Stimulated activated naive CD8-positive, alpha-beta T cell treated with anti-CD3 and anti-CD28 coated beads, Interleukin-15, Interleukin-2, amounts not matched to agents 100 ng/mL and 50 ng/mL, for 24 hours (primary cell): Measurements from ENCODE around the gene PHF11.

Experiments
- H3K27ac Mint-ChIP-seq: one replicate; pipeline ENCODE4 v1.8.0; 2021; ENCODE audit warnings: mild to moderate bottlenecking, mixed read lengths
- H3K27me3 Mint-ChIP-seq: one replicate; pipeline ENCODE4 v1.8.0; 2021; ENCODE audit warnings: mixed read lengths
- H3K36me3 Mint-ChIP-seq: one replicate; pipeline ENCODE4 v1.8.0; 2021; ENCODE audit warnings: low read depth, mixed read lengths
- H3K4me1 Mint-ChIP-seq: one replicate; pipeline ENCODE4 v1.8.0; 2021; ENCODE audit warnings: low read depth, mixed read lengths
- H3K4me3 Mint-ChIP-seq: one replicate; pipeline ENCODE4 v1.8.0; 2021; ENCODE audit warnings: mild to moderate bottlenecking, mixed read lengths
- H3K9me3 Mint-ChIP-seq: one replicate; pipeline ENCODE4 v1.8.0; 2021; ENCODE audit warnings: mixed read lengths

PHF11 gene

DNA sequence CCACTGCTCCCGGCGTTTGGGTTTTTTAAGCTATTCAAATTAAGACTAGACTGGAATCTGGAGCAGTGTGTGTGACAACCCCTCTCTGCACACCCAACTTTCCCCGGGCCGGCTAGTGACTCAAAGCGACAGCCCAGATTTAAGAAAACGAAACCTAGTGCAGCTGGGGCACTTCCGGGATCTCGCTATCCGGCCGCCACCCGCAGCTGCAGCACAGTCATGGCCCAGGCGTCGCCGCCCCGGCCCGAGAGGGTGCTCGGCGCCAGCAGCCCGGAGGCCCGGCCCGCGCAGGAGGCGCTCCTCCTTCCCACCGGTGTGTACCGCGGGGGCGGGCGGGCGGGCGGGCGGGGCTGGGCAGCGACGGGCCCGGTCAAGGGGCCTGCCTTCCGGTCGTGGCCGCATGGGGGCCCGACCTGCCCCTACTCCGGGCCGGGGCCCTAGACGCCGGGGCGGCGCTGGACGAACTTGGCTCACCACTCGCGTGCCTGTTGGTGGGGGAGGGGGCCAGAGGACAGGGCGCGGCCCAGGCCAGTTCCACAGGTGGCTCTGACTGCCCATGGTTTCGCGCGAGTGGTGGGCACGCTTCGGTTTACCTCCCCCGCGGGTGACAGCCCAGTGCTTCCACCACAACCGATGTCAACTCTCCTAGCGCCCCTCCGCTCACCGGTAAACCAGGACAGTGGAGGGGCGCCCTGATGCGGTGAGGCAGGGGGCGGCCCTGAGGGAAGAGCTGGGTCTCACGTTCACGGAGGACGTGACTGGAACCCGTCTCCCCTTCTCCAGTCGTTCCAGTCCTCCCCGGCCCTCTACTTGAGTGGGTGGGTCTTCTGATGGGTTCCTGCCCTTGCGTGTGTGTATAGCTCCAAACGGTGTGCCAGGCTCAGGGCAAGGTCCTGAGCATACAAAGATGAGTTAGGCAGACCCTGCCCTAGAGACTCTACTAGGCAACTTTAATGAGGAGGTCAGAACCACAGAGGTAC is at the start of gene PHF11:
TSS of gene PHF11 (plus strand) at position 171 of the 980 bp plus-strand sequence. CDS start at position 220, 49 bp downstream.
- peak within 1 kb of the TSS; percentile 99 for H3K27ac Mint-ChIP-seq
- peaks cover 52% of the 10 kb centered on the region for H3K36me3 Mint-ChIP-seq
- no peaks in the 10 kb centered on the region for H3K9me3 Mint-ChIP-seq
- peak within 1 kb of the TSS; percentile 95 for H3K4me3 Mint-ChIP-seq
- no peaks in the 10 kb centered on the region for H3K27me3 Mint-ChIP-seq
- H3K4me1 Mint-ChIP-seq, result peaks cover 52% of the 10 kb centered on the region

GRCh38 chr13:49446473-49446872 is 49.3 kb upstream of the PHF11 start:
- H3K4me1 Mint-ChIP-seq, result peaks cover 76% of the 10 kb centered on the region
- peak overlapping the region; percentile 85 for H3K27ac Mint-ChIP-seq
- H3K9me3 Mint-ChIP-seq, result no peaks in the 10 kb centered on the region
- H3K27me3 Mint-ChIP-seq, result no peaks in the 10 kb centered on the region
- H3K36me3 Mint-ChIP-seq, result peaks cover 14% of the 10 kb centered on the region
- peak overlapping the region; percentile 92 for H3K4me3 Mint-ChIP-seq

GRCh38 chr13:49448753-49449152 is 47.0 kb upstream of the PHF11 start:
- no peak overlapping the region for H3K4me3 Mint-ChIP-seq
- H3K27me3 Mint-ChIP-seq, result no peaks in the 10 kb centered on the region
- no peak overlapping the region for H3K27ac Mint-ChIP-seq
- H3K4me1 Mint-ChIP-seq, result peaks cover 59% of the 10 kb centered on the region
- H3K36me3 Mint-ChIP-seq, result peaks cover 20% of the 10 kb centered on the region
- H3K9me3 Mint-ChIP-seq, result no peaks in the 10 kb centered on the region

DNA sequence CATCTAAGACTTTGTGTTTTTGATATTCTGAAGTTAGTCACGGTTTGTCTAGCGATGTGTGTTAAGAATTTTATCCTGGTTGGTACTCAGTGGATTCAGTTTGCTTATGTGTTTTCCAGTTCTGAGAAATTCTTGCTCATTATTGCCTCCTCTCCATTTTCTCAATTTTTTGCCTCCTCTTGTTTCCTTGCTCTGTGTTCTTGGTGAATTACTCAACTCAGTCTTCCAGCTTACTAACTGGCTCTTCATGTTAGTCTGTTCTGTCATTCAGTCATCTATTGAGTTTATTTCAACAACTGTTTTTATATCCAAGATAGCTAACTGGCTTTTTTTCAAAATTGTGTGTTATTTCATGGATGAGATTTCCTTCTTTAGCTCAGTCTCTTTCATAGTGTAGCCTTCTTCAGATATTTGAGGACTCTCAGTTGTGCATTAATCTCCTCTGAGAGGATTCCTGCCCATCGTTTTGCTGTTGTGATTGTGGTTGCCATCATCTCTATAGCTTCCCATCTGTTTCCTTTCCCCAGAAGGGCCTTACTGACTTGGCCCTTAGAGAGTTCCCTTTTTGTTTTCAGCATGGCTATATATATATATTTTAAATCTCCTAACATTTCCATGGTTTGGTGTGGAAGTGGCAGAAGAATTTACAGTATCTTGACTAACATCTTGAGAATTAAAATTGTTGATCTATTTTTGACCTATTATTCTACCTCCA is 45.5 kb upstream of the PHF11 start:
- no peaks in the 10 kb centered on the region for H3K9me3 Mint-ChIP-seq
- H3K4me3 Mint-ChIP-seq, result no peak overlapping the region
- no peak overlapping the region for H3K27ac Mint-ChIP-seq
- H3K4me1 Mint-ChIP-seq, result peaks cover 67% of the 10 kb centered on the region
- H3K36me3 Mint-ChIP-seq, result peaks cover 26% of the 10 kb centered on the region
- no peaks in the 10 kb centered on the region for H3K27me3 Mint-ChIP-seq

GRCh38 chr13:49452725-49453457 is 42.9 kb upstream of the PHF11 start:
- Mint-ChIP-seq H3K27ac (peak overlapping the region; percentile 61), H3K36me3 (peaks cover 31% of the 10 kb centered on the region), H3K4me3 (no peak overlapping the region), H3K9me3 (no peaks in the 10 kb centered on the region), H3K27me3 (no peaks in the 10 kb centered on the region), H3K4me1 (peaks cover 45% of the 10 kb centered on the region)

DNA sequence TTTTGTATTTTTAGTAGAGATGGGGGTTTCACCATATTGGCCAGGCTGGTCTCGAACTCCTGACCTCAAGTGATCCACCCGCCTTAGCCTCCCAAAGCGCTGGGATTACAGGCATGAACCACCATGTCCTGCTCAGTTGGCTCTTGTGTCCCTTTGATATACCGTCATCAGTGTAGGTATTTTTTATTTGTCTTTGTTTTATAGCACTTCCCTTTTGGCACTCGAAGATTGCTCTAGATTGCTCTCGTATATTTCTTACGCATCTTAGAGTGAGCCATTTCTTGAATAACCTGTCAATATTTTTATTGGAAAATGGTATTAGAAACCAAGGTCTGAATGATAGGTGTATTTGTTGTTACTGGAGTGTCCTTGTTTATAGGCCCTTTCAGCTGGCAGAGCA is 42.3 kb upstream of the PHF11 start:
- H3K27ac Mint-ChIP-seq, result no peak overlapping the region
- H3K4me1 Mint-ChIP-seq, result peaks cover 40% of the 10 kb centered on the region
- H3K36me3 Mint-ChIP-seq, result peaks cover 36% of the 10 kb centered on the region
- no peaks in the 10 kb centered on the region for H3K27me3 Mint-ChIP-seq
- no peaks in the 10 kb centered on the region for H3K9me3 Mint-ChIP-seq
- no peak overlapping the region for H3K4me3 Mint-ChIP-seq

- Mint-ChIP-seq H3K27ac (peak overlapping the region; percentile 63), H3K9me3 (no peaks in the 10 kb centered on the region), H3K4me1 (peaks cover 29% of the 10 kb centered on the region), H3K4me3 (no peak overlapping the region), H3K27me3 (no peaks in the 10 kb centered on the region), H3K36me3 (peaks cover 38% of the 10 kb centered on the region)
These were observed 41.3 kb upstream of the PHF11 start for GRCh38 chr13:49454388-49455006.

GRCh38 chr13:49455007-49455398 is 40.8 kb upstream of the PHF11 start:
- peaks cover 24% of the 10 kb centered on the region for H3K4me1 Mint-ChIP-seq
- no peaks in the 10 kb centered on the region for H3K27me3 Mint-ChIP-seq
- H3K9me3 Mint-ChIP-seq, result no peaks in the 10 kb centered on the region
- peaks cover 37% of the 10 kb centered on the region for H3K36me3 Mint-ChIP-seq
- H3K27ac Mint-ChIP-seq, result no peak overlapping the region
- H3K4me3 Mint-ChIP-seq, result no peak overlapping the region

DNA sequence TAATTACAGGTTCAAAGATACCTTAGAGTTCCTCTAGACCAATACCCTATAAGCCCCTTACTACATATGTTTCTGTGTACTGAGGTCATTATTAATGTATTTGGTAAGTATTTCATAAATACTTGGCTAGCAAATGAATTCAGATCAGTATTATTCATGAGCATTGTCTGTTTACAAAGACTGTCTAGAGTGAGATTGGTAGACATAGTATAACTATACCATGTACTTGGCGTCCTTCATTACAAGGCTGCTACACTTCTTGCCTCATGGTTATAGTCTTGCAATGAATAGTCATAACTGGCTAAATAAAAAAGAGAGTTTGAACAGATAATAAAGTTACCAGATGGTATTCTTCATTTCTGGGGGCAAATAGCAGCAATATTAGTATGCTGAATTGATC is 39.6 kb upstream of the PHF11 start:
- Mint-ChIP-seq H3K27ac (no peak overlapping the region), H3K9me3 (no peaks in the 10 kb centered on the region), H3K4me3 (no peak overlapping the region), H3K4me1 (peaks cover 19% of the 10 kb centered on the region), H3K36me3 (peaks cover 49% of the 10 kb centered on the region), H3K27me3 (no peaks in the 10 kb centered on the region)

- H3K4me3 Mint-ChIP-seq, result no peak overlapping the region
- no peak overlapping the region for H3K27ac Mint-ChIP-seq
- no peaks in the 10 kb centered on the region for H3K27me3 Mint-ChIP-seq
These were observed 38.5 kb upstream of the PHF11 start for GRCh38 chr13:49457221-49457620.

GRCh38 chr13:49459580-49459979 is 36.2 kb upstream of the PHF11 start:
- peaks cover 63% of the 10 kb centered on the region for H3K36me3 Mint-ChIP-seq
- H3K4me3 Mint-ChIP-seq, result no peak overlapping the region
- H3K9me3 Mint-ChIP-seq, result peaks cover 7% of the 10 kb centered on the region
- no peaks in the 10 kb centered on the region for H3K27me3 Mint-ChIP-seq
- H3K4me1 Mint-ChIP-seq, result peaks cover 9% of the 10 kb centered on the region
- no peak overlapping the region for H3K27ac Mint-ChIP-seq

More at GRCh38 chr13:49457221-49457620, 38.5 kb upstream of the PHF11 start:
- H3K36me3 Mint-ChIP-seq, result peaks cover 59% of the 10 kb centered on the region
- peaks cover 19% of the 10 kb centered on the region for H3K4me1 Mint-ChIP-seq
- H3K9me3 Mint-ChIP-seq, result peaks cover 1% of the 10 kb centered on the region

DNA sequence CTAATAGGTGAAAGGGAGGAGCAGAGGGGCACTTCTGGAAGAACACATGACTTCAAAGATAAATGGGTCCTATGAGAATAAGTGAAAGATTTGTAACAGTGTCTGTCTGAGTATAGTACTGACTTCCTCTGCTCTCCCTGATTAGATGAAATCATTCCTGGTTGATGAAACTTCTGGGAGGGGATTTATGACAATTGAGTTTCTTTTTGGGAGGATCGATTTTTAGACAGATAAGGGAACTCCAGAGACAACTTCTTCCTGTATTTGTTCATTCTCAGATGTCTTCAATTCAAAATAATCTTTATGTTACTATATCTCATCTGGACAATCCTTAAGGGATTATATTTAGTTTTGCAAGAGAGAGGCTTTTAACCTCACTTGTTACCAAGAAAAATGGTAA is 31.7 kb upstream of the PHF11 start:
- H3K27ac Mint-ChIP-seq, result no peak overlapping the region
- no peaks in the 10 kb centered on the region for H3K4me1 Mint-ChIP-seq
- peaks cover 76% of the 10 kb centered on the region for H3K36me3 Mint-ChIP-seq

DNA sequence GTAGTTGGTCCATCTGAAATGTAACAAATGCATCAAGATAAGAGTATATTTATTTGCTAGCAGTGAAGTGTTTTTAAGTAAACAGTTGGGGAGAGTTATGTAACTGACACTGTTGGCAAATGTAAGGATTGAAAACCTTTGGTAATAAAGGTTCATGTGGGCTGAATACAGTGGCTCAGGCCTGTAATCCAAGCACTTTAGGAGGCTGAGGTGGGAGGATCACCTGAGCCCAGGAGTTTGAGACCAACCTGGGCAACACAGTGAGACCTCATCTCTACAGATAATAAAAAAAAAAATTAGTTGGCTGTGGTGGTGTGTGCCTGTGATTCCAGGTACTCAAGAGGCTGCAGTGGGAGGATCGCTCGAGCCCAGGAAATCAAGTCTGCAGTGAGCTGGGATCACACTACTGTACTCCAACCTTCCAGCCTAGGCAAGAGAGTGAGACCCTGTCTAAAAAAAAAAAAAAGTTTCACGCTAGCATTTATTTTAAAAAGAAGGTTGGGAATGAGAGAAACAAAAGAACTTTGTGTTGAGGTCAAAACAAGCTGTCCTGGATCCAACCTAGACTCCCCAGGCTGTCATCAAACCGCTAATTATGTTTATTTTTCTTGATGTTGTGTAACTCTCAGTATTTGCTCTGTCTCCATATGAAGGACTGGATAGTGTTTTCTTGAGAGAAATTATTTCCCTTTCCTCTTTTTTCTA is 31.0 kb upstream of the PHF11 start:
- H3K27me3 Mint-ChIP-seq, result no peaks in the 10 kb centered on the region
- no peak overlapping the region for H3K27ac Mint-ChIP-seq
- H3K4me3 Mint-ChIP-seq, result no peak overlapping the region
- H3K36me3 Mint-ChIP-seq, result peaks cover 82% of the 10 kb centered on the region
- no peaks in the 10 kb centered on the region for H3K4me1 Mint-ChIP-seq
- H3K9me3 Mint-ChIP-seq, result peaks cover 7% of the 10 kb centered on the region

More for the DNA sequence above, 31.7 kb upstream of the PHF11 start:
- Mint-ChIP-seq H3K4me3 (no peak overlapping the region), H3K27me3 (no peaks in the 10 kb centered on the region), H3K9me3 (peaks cover 7% of the 10 kb centered on the region)
